BLaER1 treated with 17β-estradiol and CSF1 and Interleukin-3, amounts not matched to agents 10 nM and 100 nM (cell line): ENCODE measurements around the gene TBC1D8.

Experiments used
- H3K27ac ChIP-seq, 11 experiments: shearing (Covaris generic); formaldehyde crosslinking; 2 replicates each; pipeline ENCODE4 v1.8.1; 2022
- H3K27me3 ChIP-seq, 11 experiments: shearing (Covaris generic); formaldehyde crosslinking; 2 replicates each; pipeline ENCODE4 v1.8.1; 2022
- H3K36me3 ChIP-seq, 11 experiments: shearing (Covaris generic); formaldehyde crosslinking; 2 replicates each; pipeline ENCODE4 v1.8.1; 2022
- H3K4me1 ChIP-seq, 10 experiments: shearing (Covaris generic); formaldehyde crosslinking; 2 replicates each; pipeline ENCODE4 v1.8.1; 2022
- H3K4me2 ChIP-seq, 11 experiments: shearing (Covaris generic); formaldehyde crosslinking; 2 replicates each; pipeline ENCODE4 v1.8.1; 2022
- H3K4me3 ChIP-seq, 10 experiments: shearing (Covaris generic); formaldehyde crosslinking; 2 replicates each; pipeline ENCODE4 v1.8.1; 2022
- H3K9ac ChIP-seq, 11 experiments: shearing (Covaris generic); formaldehyde crosslinking; 2 replicates each; pipeline ENCODE4 v1.8.1; 2022
- H3K9me3 ChIP-seq, 11 experiments: shearing (Covaris generic); formaldehyde crosslinking; replicated peaks in 1 of 11; 2 replicates each; pipeline ENCODE4 v1.8.1; 2022
- H4K20me1 ChIP-seq, 11 experiments: shearing (Covaris generic); formaldehyde crosslinking; 2 replicates each; pipeline ENCODE4 v1.8.1; 2022
- Cebpa-rat ChIP-seq, 11 experiments: shearing (Covaris generic); IDR thresholded peaks; 2 replicates each; pipeline ENCODE4 v1.8.1; 2022

Gene TBC1D8

GRCh38 chr2:101089942-101090799 lies 61.0 kb downstream of the TBC1D8 start:
- Histone ChIP-seq H3K4me3 (no peak overlapping the region), H3K36me3 (peaks cover 0 to 48% (median 0%) of the 10 kb centered on the region in 11 experiments; a peak in 4 of 22 replicates), H3K27me3 (no peaks in the 10 kb centered on the region), H3K9me3 (no peaks in the 10 kb centered on the region), H3K9ac (no peak overlapping the region), H3K27ac (no peak overlapping the region), H3K4me2 (peak overlapping the region in 4 of 11 experiments; percentile 5 to 10 (median 8); a peak in 2 of 22 replicates), H3K4me1 (peaks cover 0 to 13% (median 5%) of the 10 kb centered on the region in 10 experiments; a peak in 7 of 20 replicates), H4K20me1 (peaks cover 0 to 77% (median 0%) of the 10 kb centered on the region in 11 experiments; a peak in 3 of 22 replicates)
- TF ChIP-seq Cebpa-rat (IDR thresholded peaks at IDR 0.05): no peak

DNA sequence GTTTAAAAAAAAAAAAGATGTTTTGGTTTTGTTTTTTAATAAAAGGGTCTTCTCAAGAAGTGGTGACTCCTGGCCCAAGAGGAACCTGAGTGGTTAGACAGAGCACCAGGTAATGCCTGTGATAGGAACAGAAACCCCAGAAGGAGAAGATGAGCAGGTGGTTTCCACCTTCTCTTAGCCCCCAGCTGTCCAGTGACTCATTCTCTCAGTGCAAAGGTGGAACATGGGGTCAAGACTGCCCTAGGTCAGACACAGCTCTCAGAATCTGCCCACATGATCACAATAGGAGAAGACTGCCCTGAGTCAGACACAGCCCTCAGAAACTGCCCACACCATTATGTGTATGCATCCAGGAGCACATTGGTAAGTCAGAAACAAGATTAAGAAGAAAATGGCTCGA lies 61.8 kb downstream of the TBC1D8 start:
- Histone ChIP-seq H3K4me2 (peak overlapping the region in 1 of 11 experiments; percentile 8; a peak in 1 of 22 replicates), H3K36me3 (peaks cover 0 to 56% (median 0%) of the 10 kb centered on the region in 11 experiments; a peak in 4 of 22 replicates), H3K9me3 (no peaks in the 10 kb centered on the region), H4K20me1 (peaks cover 0 to 73% (median 0%) of the 10 kb centered on the region in 11 experiments; a peak in 3 of 22 replicates), H3K27ac (no peak overlapping the region), H3K9ac (no peak overlapping the region), H3K4me1 (peaks cover 0 to 13% (median 5%) of the 10 kb centered on the region in 10 experiments; a peak in 7 of 20 replicates), H3K4me3 (no peak overlapping the region), H3K27me3 (no peaks in the 10 kb centered on the region)
- no peak for TF ChIP-seq Cebpa-rat (IDR thresholded peaks at IDR 0.05)

GRCh38 chr2:101087638-101088037 lies 63.5 kb downstream of the TBC1D8 start:
- H3K9me3 ChIP-seq: no peaks in the 10 kb centered on the region
- TF ChIP-seq Cebpa-rat (IDR thresholded peaks at IDR 0.05): no peak
- H3K27ac ChIP-seq: no peak overlapping the region
- H4K20me1 ChIP-seq: peaks cover 0 to 73% (median 0%) of the 10 kb centered on the region in 11 experiments; a peak in 3 of 22 replicates
- peaks cover 0 to 24% (median 6%) of the 10 kb centered on the region in 10 experiments; a peak in 10 of 20 replicates for H3K4me1 ChIP-seq
- peaks cover 0 to 73% (median 0%) of the 10 kb centered on the region in 11 experiments; a peak in 5 of 22 replicates for H3K36me3 ChIP-seq
- H3K27me3 ChIP-seq: no peaks in the 10 kb centered on the region
- no peak overlapping the region for H3K4me3 ChIP-seq
- H3K4me2 ChIP-seq: no peak overlapping the region
- H3K9ac ChIP-seq: no peak overlapping the region

DNA sequence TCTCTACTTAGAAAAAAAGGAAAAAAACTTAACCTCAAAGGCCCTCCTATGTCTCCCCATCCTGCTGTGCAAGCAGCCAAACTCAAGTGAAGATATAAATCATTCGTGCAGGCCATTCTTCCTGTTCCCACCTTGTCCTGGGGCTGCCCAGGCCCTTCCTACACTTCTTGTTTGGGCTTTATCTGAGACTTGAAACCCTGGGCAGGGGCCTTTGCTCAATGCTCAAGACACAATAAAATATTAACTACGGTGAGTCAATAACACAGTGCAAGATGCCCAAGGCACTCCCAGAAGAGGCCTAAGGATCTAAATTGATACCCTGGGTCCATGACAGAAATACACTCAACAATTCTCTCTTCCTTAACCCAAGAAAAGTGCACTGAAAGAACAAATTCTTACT lies 67.6 kb downstream of the TBC1D8 start:
- Histone ChIP-seq H4K20me1 (peaks cover 0 to 80% (median 0%) of the 10 kb centered on the region in 11 experiments; a peak in 3 of 22 replicates), H3K27ac (no peak overlapping the region), H3K36me3 (peaks cover 0 to 92% (median 0%) of the 10 kb centered on the region in 11 experiments; a peak in 6 of 22 replicates), H3K4me2 (peak overlapping the region in 2 of 11 experiments; percentile 30; a peak in 1 of 22 replicates), H3K4me1 (peaks cover 6 to 15% (median 9%) of the 10 kb centered on the region in 10 experiments; a peak in 16 of 20 replicates), H3K4me3 (no peak overlapping the region), H3K9me3 (no peaks in the 10 kb centered on the region; a peak in 1 of 22 replicates), H3K27me3 (no peaks in the 10 kb centered on the region), H3K9ac (no peak overlapping the region)
- TF ChIP-seq Cebpa-rat (IDR thresholded peaks at IDR 0.05): no peak

GRCh38 chr2:101082998-101083397 lies 68.2 kb downstream of the TBC1D8 start:
- Histone ChIP-seq H3K9me3 (peaks cover 0 to 3% (median 0%) of the 10 kb centered on the region in 11 experiments; a peak in 1 of 22 replicates), H3K27ac (no peak overlapping the region), H3K36me3 (peaks cover 0 to 89% (median 0%) of the 10 kb centered on the region in 11 experiments; a peak in 6 of 22 replicates), H3K4me3 (no peak overlapping the region), H3K27me3 (no peaks in the 10 kb centered on the region), H3K4me2 (peak overlapping the region in 2 of 11 experiments; percentile 30; a peak in 2 of 22 replicates), H3K4me1 (peaks cover 6 to 15% (median 9%) of the 10 kb centered on the region in 10 experiments; a peak in 16 of 20 replicates), H3K9ac (no peak overlapping the region), H4K20me1 (peaks cover 0 to 75% (median 0%) of the 10 kb centered on the region in 11 experiments; a peak in 3 of 22 replicates)
- no peak for TF ChIP-seq Cebpa-rat (IDR thresholded peaks at IDR 0.05)

GRCh38 chr2:101081375-101081907 lies 69.7 kb downstream of the TBC1D8 start:
- Histone ChIP-seq H3K4me2 (peak overlapping the region in 7 of 11 experiments; percentile 13 to 37 (median 30); a peak in 8 of 22 replicates), H3K4me3 (no peak overlapping the region), H3K9ac (no peak overlapping the region), H4K20me1 (peaks cover 0 to 64% (median 0%) of the 10 kb centered on the region in 11 experiments; a peak in 3 of 22 replicates), H3K36me3 (peaks cover 0 to 88% (median 0%) of the 10 kb centered on the region in 11 experiments; a peak in 6 of 22 replicates), H3K27me3 (no peaks in the 10 kb centered on the region), H3K9me3 (peaks cover 0 to 11% (median 0%) of the 10 kb centered on the region in 11 experiments; a peak in 1 of 22 replicates), H3K4me1 (peaks cover 6 to 15% (median 9%) of the 10 kb centered on the region in 10 experiments; a peak in 16 of 20 replicates), H3K27ac (no peak overlapping the region)
- peak in 8 of 11 experiments; percentile 15 to 76 (median 20); a peak in 4 of 22 replicates for TF ChIP-seq Cebpa-rat (IDR thresholded peaks at IDR 0.05)

- Histone ChIP-seq H3K36me3 (peaks cover 0 to 87% (median 0%) of the 10 kb centered on the region in 11 experiments; a peak in 7 of 22 replicates), H3K4me1 (peaks cover 6 to 15% (median 9%) of the 10 kb centered on the region in 10 experiments; a peak in 16 of 20 replicates), H3K27ac (no peak overlapping the region), H3K4me2 (no peak overlapping the region), H3K4me3 (no peak overlapping the region), H3K9me3 (peaks cover 0 to 17% (median 0%) of the 10 kb centered on the region in 11 experiments; a peak in 6 of 22 replicates), H3K9ac (no peak overlapping the region), H3K27me3 (no peaks in the 10 kb centered on the region), H4K20me1 (peaks cover 0 to 58% (median 0%) of the 10 kb centered on the region in 11 experiments; a peak in 3 of 22 replicates)
- TF ChIP-seq Cebpa-rat (IDR thresholded peaks at IDR 0.05): no peak
Measured at GRCh38 chr2:101080211-101081068, 70.7 kb downstream of the TBC1D8 start.

DNA sequence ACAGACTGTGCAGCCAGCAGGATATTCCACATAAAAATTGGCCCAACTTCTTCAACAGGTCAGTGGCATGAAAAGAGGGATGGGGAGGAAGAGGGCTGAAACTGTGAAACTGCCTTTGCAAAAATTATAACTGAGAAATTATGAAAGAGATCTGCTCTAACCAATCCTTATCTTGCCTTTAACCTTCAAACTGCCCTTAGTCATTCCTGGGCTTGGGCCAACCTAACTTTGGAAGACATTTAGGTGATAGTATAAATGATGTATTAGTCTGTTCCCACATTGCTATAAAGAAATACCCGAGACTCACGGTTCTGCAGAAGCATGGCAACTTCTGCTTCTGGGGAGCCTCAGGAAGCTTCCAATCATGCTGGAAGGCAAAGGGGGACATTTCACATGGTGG lies 74.6 kb downstream of the TBC1D8 start:
- H3K4me3 ChIP-seq: no peak overlapping the region
- peaks cover 0 to 39% (median 0%) of the 10 kb centered on the region in 11 experiments; a peak in 3 of 22 replicates for H4K20me1 ChIP-seq
- no peak overlapping the region for H3K9ac ChIP-seq
- peaks cover 0 to 64% (median 0%) of the 10 kb centered on the region in 11 experiments; a peak in 6 of 22 replicates for H3K36me3 ChIP-seq
- H3K27me3 ChIP-seq: no peaks in the 10 kb centered on the region
- peaks cover 0 to 39% (median 14%) of the 10 kb centered on the region in 11 experiments; a peak in 17 of 22 replicates for H3K9me3 ChIP-seq
- H3K4me1 ChIP-seq: peaks cover 0 to 6% (median 4%) of the 10 kb centered on the region in 10 experiments; a peak in 11 of 20 replicates
- H3K27ac ChIP-seq: no peak overlapping the region
- no peak overlapping the region for H3K4me2 ChIP-seq
- no peak for TF ChIP-seq Cebpa-rat (IDR thresholded peaks at IDR 0.05)
